Naive B cell (primary cell): ENCODE results near the gene CHCHD5. TPM values are rescaled to one million over a fixed set of nuclear protein-coding genes. Genes with fewer than 3 reads are reported as not detected.

ENCODE experiments used
- ATAC-seq, 2 donors: fragments of 150-1000 bp; cut with Tn5 transposase; 2 replicates each; pipeline ENCODE4 v1.10.0; 2021; ENCODE audit warnings: low read depth in 2 of 2, mild to moderate bottlenecking in 2 of 2, moderate library complexity in 2 of 2
- DNase-seq: peaks from one replicate; pipeline ENCODE4 v3.0.0; 2022
- H3K27ac Mint-ChIP-seq, 6 donors: one replicate each; pipeline ENCODE4 v1.8.0; 2020 to 2022; ENCODE audit warnings: mild to moderate bottlenecking in 6 of 6, mixed read lengths in 6 of 6, moderate library complexity in 5 of 6, inconsistent platforms in 2 of 6
- H3K27me3 Mint-ChIP-seq, 3 donors: one replicate each; pipeline ENCODE4 v1.8.0; 2021 to 2022; ENCODE audit warnings: mixed read lengths in 3 of 3, mild to moderate bottlenecking in 1 of 3
- H3K36me3 Mint-ChIP-seq, 2 donors: one replicate each; pipeline ENCODE4 v1.8.0; 2020 to 2022; ENCODE audit warnings: mixed read lengths in 2 of 2, inconsistent platforms in 1 of 2, mild to moderate bottlenecking in 1 of 2
- H3K4me1 Mint-ChIP-seq, 3 donors: one replicate each; pipeline ENCODE4 v1.8.0; 2020 to 2022; ENCODE audit warnings: mixed read lengths in 3 of 3, inconsistent platforms in 1 of 3, mild to moderate bottlenecking in 1 of 3, moderate library complexity in 1 of 3
- H3K4me3 Mint-ChIP-seq, 8 donors: one replicate each; pipeline ENCODE4 v1.8.0; 2020 to 2022; ENCODE audit warnings: mild to moderate bottlenecking in 8 of 8, mixed read lengths in 8 of 8, moderate library complexity in 8 of 8, inconsistent platforms in 2 of 8
- H3K9me3 Mint-ChIP-seq, 7 donors: one replicate each; pipeline ENCODE4 v1.8.0; 2020 to 2022; ENCODE audit warnings: mixed read lengths in 7 of 7, mild to moderate bottlenecking in 5 of 7, inconsistent platforms in 2 of 7, moderate library complexity in 1 of 7
- polyA plus RNA-seq, 6 donors: library from polyadenylated mRNA; unstranded; fragments of 300-500 nt; fragmentation: Illumina TruSeq; gene quantifications; one replicate each; pipeline ENCODE4 v1.2.3, GENCODE V29; 2021; ENCODE audit warnings: low read depth in 6 of 6

CHCHD5 gene
- polyA plus RNA-seq, 6 donors from 2014 or later = 34.0 to 53.0 (median 43.6) TPM

- H3K4me3 Mint-ChIP-seq = peak overlapping the region in 1 of 8 donors; percentile 6
- H3K27ac Mint-ChIP-seq = no peak overlapping the region
- ATAC-seq (peak; percentile 28 to 43), DNase-seq (no peak)
- H3K36me3 Mint-ChIP-seq = peaks cover 0 to 8% of the 10 kb centered on the region in 2 donors
- no peaks in the 10 kb centered on the region for H3K27me3 Mint-ChIP-seq
- peaks cover 3 to 12% (median 7%) of the 10 kb centered on the region in 3 donors for H3K4me1 Mint-ChIP-seq
- peaks cover 0 to 11% (median 0%) of the 10 kb centered on the region in 7 donors for H3K9me3 Mint-ChIP-seq
These were observed 52.3 kb downstream of the CHCHD5 start for GRCh38 chr2:112636605-112637288.

GRCh38 chr2:112637289-112637660 is 52.9 kb downstream of the CHCHD5 start:
- H3K36me3 Mint-ChIP-seq = peaks cover 0 to 8% of the 10 kb centered on the region in 2 donors
- H3K4me3 Mint-ChIP-seq = no peak overlapping the region
- H3K4me1 Mint-ChIP-seq = peaks cover 0 to 9% (median 4%) of the 10 kb centered on the region in 3 donors
- no peak overlapping the region for H3K27ac Mint-ChIP-seq
- peaks cover 0 to 11% (median 0%) of the 10 kb centered on the region in 7 donors for H3K9me3 Mint-ChIP-seq
- no peaks in the 10 kb centered on the region for H3K27me3 Mint-ChIP-seq
- DNase-seq (no peak), ATAC-seq (no peak)

Other genes starting within 250 kb of the CHCHD5 start
- 1 to 10 TPM; 2.2 to 6.1 (median 3.9) TPM for gene RGPD8, start 151.0 kb upstream of the CHCHD5 start, polyA plus RNA-seq
- gene TTL, start 102.5 kb upstream of the CHCHD5 start, polyA plus RNA-seq = 1 to 10 TPM; 1.1 to 5.8 (median 2.8) TPM
- gene POLR1B, start 42.1 kb upstream of the CHCHD5 start, polyA plus RNA-seq = 10 to 100 TPM; 15.3 to 25.5 (median 17.5) TPM
- gene SLC20A1, start 61.3 kb downstream of the CHCHD5 start, polyA plus RNA-seq = 10 to 100 TPM in 5 of 6 donors, 1 to 10 TPM in 1; 6.5 to 19.3 (median 13.1) TPM
- not detected for gene NT5DC4, start 136.4 kb downstream of the CHCHD5 start, polyA plus RNA-seq
- under 1 TPM in 1 of 6 donors, not detected in 5; 0.16 TPM for gene CKAP2L, start 180.0 kb downstream of the CHCHD5 start, polyA plus RNA-seq
- not detected for gene IL1A, start 199.9 kb downstream of the CHCHD5 start, polyA plus RNA-seq